ENCODE measurements around the gene TOP1.

GRCh38 chr20:41009946-41010345 lies 18.7 kb upstream of the TOP1 start:
- TF ChIP-seq POLR2A (conservative IDR thresholded peaks at IDR 0.05), result no peak
- no peak for TF ChIP-seq TAF7 (tag; IDR thresholded peaks at IDR 0.05)
- no peak for TF ChIP-seq TGIF2 (CRISPR knock-in tag; IDR thresholded peaks at IDR 0.05)
- TF ChIP-seq, protein P1, sequence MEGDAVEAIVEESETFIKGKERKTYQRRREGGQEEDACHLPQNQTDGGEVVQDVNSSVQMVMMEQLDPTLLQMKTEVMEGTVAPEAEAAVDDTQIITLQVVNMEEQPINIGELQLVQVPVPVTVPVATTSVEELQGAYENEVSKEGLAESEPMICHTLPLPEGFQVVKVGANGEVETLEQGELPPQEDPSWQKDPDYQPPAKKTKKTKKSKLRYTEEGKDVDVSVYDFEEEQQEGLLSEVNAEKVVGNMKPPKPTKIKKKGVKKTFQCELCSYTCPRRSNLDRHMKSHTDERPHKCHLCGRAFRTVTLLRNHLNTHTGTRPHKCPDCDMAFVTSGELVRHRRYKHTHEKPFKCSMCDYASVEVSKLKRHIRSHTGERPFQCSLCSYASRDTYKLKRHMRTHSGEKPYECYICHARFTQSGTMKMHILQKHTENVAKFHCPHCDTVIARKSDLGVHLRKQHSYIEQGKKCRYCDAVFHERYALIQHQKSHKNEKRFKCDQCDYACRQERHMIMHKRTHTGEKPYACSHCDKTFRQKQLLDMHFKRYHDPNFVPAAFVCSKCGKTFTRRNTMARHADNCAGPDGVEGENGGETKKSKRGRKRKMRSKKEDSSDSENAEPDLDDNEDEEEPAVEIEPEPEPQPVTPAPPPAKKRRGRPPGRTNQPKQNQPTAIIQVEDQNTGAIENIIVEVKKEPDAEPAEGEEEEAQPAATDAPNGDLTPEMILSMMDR (IDR thresholded peaks at IDR 0.05 in 2 of 3, conservative IDR thresholded peaks at IDR 0.05 in 1 of 3; ENCODE audit: insufficient read depth in 2 of 3, low read depth in 1 of 3, low read length in 3 of 3), result no peak
- TF ChIP-seq PRMT5 (CRISPR knock-in tag; IDR thresholded peaks at IDR 0.05), result no peak
- TF ChIP-seq PTBP1 (IDR thresholded peaks at IDR 0.05; ENCODE audit: low read depth, low read length), result no peak
- TF ChIP-seq ATF2 (CRISPR knock-in tag; IDR thresholded peaks at IDR 0.05), result no peak
- TF ChIP-seq FOXM1 (IDR thresholded peaks at IDR 0.05; ENCODE audit: low read depth), result no peak
- TF ChIP-seq FOXM1 (CRISPR knock-in tag; IDR thresholded peaks at IDR 0.05; ENCODE audit: low read depth), result no peak
- TF ChIP-seq, protein P2, sequence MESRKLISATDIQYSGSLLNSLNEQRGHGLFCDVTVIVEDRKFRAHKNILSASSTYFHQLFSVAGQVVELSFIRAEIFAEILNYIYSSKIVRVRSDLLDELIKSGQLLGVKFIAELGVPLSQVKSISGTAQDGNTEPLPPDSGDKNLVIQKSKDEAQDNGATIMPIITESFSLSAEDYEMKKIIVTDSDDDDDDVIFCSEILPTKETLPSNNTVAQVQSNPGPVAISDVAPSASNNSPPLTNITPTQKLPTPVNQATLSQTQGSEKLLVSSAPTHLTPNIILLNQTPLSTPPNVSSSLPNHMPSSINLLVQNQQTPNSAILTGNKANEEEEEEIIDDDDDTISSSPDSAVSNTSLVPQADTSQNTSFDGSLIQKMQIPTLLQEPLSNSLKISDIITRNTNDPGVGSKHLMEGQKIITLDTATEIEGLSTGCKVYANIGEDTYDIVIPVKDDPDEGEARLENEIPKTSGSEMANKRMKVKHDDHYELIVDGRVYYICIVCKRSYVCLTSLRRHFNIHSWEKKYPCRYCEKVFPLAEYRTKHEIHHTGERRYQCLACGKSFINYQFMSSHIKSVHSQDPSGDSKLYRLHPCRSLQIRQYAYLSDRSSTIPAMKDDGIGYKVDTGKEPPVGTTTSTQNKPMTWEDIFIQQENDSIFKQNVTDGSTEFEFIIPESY (CRISPR knock-in tag; IDR thresholded peaks at IDR 0.05), result no peak
- no peak for TF ChIP-seq E2F5 (CRISPR knock-in tag; IDR thresholded peaks at IDR 0.05)
- no peak for TF ChIP-seq MAZ (CRISPR knock-in tag; conservative IDR thresholded peaks at IDR 0.05 in 1 of 2, IDR thresholded peaks at IDR 0.05 in 1 of 2)
- no peak for TF ChIP-seq E2F4 (CRISPR knock-in tag; IDR thresholded peaks at IDR 0.05; ENCODE audit: low read depth)
